DOHH2 (cell line): ENCODE results near the gene RSU1.

Experiments
- EZH2phosphoT487 ChIP-seq: fragments of 200-600 bp; sonication (generic); IDR thresholded peaks from 2 replicates; pipeline ENCODE4 v1.6.1; 2017; ENCODE audit warnings: borderline replicate concordance, mild to moderate bottlenecking, antibody characterized with exemption, low read length, moderate library complexity, mixed read lengths
- TF ChIP-seq, protein P1 (sequence below): fragments of 200-600 bp; sonication (generic); IDR thresholded peaks from one replicate; pipeline ENCODE4 v1.5.1; 2014; ENCODE audit warnings: antibody characterized with exemption, mild to moderate bottlenecking, low read depth, low read length; ENCODE audit not compliant: poor library complexity, severe bottlenecking

DNA sequence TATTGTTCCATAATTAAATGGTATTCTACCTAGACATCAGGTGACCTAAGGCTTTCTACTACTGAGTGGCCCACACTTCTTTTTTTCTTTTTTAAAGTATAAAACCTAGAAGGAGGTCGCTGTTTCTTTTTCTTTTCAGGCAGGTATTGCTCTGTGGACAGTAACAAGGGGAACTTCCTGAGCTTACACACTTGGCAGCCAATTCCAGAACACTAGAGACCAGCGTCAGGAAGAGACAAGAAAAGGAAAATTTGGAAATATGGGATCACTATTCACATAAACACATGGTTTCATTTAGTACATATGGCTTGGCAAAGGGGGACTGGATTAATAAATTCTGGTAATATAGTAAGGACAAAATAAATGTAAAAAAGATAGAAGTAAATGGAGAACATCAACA, 141.9 kb downstream of the RSU1 start:
- TF ChIP-seq, protein P1, sequence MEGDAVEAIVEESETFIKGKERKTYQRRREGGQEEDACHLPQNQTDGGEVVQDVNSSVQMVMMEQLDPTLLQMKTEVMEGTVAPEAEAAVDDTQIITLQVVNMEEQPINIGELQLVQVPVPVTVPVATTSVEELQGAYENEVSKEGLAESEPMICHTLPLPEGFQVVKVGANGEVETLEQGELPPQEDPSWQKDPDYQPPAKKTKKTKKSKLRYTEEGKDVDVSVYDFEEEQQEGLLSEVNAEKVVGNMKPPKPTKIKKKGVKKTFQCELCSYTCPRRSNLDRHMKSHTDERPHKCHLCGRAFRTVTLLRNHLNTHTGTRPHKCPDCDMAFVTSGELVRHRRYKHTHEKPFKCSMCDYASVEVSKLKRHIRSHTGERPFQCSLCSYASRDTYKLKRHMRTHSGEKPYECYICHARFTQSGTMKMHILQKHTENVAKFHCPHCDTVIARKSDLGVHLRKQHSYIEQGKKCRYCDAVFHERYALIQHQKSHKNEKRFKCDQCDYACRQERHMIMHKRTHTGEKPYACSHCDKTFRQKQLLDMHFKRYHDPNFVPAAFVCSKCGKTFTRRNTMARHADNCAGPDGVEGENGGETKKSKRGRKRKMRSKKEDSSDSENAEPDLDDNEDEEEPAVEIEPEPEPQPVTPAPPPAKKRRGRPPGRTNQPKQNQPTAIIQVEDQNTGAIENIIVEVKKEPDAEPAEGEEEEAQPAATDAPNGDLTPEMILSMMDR: no peak
- TF ChIP-seq EZH2phosphoT487: no peak
